ENCODE results near the gene GPX5.
"Not testable (repeated sequence)": the region's sequence is repeated elsewhere in the genome, so short reads cannot be mapped to it uniquely, and the experiment has no call there.

GPX5 gene

DNA sequence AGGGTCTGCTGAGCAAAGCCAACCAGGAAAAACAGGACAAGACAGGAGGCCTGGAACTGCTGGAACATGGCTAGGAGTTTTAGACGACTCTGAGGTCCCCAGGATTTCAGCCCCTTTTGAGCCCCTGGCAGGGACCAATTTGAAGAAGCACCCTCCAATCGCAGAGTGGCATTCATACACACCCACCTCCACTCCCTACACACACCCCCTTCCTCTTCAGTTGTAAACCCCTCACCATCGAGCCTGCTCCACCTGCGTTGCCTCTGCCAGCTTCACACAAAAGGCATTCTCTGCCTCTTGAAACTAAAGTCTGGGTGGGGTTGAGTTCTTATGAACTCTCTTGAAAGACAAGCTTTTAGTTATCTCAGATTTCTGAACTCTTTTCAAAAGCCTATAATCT is 10.0 kb upstream of the GPX5 start, which contains the start of gene GPX6:
Gene GPX6, minus strand, starts transcription at position 118 of the 400 bp plus-strand sequence. Its CDS starts 50 bp downstream, at position 68.
- no peak for DNase-seq

DNA sequence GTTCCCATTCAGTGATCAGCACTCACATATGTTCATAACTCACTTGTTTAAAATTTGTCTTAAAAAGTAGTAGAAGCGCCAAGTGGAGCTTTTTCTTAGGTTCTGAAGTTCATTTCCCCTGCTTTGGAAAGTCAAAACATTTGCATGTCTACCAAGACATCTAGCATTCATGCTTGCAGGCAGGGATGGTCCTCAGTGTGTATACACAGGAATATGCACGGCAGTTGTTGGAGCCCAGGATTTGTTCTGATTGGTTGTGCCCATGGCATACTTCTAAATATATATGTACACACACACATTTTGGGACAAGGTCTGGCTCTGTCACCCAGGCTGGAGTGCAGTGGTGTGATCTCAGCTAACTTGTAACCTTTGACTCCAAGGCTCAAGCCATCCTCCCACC is 7.7 kb upstream of the GPX5 start:
- no peak for DNase-seq

DNA sequence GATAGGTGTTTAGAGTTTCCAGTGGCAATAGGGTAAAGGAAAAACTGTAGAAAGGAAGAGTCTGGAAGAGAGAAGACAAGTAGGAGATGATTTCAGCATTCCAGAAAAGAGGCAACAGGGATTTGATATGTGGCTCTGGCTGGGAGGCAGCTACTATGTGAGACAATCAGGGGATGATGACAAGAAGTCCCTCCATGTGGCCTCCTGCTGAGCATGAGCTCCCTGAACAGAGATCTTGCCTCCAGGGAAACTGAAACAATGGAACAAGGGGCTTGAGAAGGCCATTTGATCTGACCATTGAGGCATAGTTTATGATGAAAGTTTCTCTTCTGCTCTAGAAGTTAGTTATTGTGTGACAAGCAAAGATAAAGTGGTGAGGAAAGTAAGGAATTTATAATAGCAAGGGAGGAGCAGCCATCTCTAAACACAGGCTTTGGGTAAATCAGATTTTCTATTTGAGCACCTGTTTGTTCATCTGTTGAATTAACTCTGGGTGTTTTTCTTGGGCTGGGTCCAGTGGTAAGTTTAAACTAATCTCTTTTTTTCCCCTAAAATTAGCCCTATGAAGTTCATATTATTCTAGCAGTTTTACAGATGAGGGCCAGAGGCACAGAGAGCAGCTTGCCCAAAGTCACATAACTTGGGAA is 3.0 kb upstream of the GPX5 start:
- DNase-seq = no peak

DNA sequence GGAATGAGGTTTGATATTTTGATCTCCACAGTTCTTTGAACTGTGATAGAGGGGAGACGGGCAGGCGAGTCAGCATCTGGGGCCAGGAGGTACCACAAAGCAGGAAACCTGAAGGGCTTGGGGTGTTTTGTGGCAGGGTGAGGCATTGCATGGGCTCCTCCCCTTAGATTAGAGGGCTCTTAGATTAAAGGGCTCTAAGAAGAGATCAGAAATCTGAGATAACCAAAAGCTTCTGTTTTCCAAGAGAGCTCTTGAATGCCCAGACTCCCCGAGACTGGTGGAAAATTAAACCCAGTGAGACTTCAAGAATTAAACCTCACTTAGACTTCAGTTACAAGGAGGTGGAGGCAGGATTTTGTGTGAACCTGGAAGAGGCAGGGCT is 2.4 kb upstream of the GPX5 start:
- no peak for DNase-seq

DNA sequence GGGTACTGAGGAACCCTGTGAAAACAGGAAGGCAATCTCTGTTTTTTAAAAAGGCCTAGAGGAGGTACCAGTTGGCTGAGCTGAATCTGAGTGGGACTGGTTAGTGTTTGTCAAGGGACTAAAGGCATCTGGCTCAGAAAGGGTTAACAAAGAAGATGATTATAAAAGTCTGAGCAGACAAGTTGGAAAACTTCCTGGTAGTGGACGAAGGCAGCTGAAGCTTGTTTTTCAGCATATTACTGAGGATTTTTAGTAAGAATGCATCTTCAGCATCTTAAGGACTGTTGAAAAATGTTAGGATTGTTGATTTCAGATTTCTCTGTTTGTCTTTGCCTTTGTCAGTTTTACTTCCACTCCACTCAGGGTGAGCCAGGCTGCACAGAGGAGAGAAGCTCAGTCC is 5.1 kb downstream of the GPX5 start:
- DNase-seq = no peak

DNA sequence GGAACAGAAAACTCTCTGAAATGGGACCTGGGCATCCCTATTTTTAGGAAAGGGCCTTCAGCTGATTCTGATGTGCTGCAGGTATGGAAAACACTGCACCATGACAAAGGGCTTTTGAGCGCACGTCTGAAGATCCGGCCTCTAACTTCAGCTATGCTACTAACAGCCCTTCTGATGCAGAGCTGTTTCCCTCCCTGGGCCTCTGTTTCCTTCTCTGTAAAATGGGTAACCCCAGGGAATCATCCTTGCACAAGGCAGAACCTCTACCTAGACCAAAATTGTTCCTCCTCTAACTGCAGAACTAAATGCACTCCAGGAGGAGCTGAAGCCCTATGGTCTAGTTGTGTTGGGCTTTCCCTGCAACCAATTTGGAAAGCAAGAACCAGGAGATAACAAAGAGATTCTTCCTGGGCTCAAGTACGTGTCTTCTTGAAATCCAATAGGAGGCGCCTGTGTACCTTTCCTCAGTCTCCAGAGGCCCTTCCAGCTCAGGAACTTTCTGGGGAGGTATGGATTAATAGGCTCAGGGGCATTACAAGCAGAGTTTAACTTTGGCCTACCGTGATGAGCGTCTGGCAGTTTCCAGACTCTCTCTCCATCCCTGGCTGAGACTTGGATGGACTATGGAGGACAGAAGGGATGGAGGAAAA is 5.9 kb downstream of the GPX5 start:
- DNase-seq = no peak

DNA sequence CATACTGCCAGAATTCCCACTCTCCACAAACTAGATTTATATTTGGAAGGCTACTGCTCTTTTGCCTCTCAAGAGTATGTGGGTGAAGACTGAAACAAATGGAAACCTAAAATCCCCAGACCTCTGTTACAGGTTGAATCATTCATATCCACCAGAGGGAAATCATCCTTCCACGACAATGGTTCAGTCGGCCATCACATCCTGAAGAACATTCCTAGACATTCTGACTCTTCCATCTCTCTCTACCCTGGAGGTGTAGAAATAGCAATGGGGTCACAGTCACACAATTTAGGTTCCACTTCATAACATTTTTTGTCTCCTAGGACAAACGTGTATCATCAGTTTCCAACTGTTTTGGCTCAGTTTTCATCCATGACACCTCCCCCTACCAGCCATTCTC is 8.6 kb downstream of the GPX5 start:
- DNase-seq = no peak

DNA sequence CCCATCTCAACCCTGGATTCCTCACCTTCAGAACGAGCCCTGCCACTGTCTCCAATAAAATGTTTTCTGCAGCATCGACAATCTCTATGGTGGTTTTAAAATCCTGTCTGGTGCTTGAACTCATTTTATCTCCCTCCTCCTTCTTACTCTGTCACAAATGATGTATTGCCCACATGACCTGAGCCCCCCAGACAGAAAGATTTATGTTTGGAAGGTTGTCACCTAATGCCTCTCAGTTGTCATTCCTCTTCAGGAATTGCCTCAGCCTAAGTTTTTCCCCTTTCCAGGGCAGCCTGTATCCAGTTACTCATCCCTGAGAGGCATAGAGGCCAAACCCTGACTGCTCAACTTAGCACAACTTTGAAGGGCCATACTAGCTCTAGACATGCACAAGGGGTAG is 9.2 kb downstream of the GPX5 start:
- DNase-seq = no peak

DNA sequence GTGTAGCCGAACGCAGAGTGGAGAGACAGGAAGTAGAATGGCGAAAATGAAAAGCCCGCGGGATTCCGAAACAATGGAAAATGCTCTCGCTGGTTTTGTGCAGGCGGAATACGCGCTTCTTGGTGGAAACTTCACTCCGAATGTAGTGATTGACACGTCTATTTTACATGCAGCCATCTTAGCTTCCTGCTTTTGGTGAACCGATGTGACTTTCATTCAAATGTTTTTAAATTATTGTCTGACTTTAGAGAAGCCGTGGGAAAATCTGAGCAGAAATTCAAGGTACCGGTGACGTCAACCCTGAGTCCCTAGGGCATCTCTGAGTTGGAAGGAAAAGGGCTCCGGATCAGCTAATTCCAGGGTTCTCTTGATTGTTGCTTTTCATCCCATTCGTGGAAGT is 11.4 kb downstream of the GPX5 start:
- DNase-seq = peak; percentile 40

DNA sequence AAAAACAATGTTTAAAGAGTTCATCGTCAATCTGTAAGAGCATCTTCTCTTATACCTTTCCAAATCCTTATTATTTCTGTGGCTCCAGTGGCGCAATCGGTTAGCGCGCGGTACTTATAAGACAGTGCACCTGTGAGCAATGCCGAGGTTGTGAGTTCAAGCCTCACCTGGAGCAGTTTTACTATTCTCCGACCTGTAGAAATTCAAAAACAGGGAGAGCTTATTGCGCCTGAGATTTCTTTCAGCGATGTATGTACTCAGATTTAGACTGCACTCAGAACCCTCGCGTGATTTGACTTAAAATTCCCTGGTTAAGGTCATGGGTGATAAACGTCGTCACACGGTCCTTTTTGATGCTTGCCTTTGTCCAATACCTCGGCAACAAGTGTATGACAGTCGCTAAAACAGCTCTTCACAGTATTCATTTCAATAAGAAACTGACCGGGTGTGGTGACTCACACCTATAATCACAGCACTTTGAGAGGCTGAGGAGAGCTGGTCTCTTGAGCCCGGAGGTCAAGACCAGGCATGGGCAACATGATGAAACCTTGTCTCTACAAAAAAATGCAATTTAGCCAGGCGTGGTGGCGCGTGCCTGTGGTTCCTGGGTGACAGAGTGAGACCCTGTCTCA is 11.9 kb downstream of the GPX5 start:
- DNase-seq = no peak

DNA sequence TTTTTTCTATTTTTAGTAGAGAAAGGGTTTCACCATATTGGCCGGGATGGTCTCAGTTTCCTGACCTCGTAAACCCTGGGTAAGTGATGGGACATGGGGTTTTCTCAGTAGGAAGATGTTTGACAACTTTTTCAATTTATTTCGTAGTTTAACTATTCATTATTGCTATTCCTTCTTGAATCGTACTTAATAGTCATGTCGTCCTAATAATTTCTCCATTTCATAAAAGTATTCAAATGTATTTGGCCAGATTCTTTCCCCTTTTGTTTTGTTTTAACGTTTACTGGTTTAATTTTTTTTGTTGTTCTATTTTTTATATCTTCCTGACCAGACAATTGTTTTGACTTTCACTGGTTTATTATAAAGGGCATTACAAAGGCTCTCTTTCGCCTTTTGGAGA is 16.3 kb downstream of the GPX5 start:
- DNase-seq = no peak

DNA sequence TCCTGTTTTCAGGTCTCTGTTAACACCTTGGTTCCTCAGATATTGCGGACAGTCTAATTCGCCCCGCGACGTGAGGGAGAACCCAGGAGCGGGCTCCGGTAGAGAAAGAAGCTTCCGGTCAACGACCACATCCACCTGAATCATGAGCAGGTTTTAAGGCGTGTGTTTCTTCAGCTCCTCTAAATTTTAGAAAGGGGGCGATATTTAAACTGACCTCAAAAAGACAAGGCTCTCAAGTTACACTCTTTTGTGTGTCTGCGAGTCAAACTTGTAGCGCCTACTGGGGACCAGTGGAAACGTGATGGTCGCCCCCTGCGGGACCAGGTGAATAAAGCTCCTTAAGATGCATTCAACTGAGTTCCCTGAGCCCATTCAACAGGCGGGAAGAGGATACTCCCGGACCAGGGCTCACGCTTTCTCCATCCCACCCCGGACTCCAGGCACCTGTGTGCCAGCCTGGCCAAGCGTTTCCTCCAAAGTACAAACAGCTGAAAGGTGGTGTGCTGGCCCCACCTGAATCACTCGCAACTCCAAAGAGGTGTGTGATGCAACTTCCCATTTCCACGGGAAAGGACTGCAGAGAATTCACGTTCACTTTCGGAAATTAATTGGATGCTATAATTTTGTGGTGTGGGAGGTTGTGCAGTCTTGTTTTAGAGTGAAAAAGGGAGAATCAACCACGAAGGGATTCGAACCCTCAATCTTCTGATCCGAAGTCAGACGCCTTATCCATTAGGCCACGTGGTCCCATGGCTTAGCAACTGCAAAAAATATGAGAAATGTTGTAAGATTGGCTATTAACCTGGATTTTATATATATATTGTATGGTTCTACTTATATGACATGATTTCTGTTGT is 17.0 kb downstream of the GPX5 start:
- DNase-seq = peak; percentile 72

DNA sequence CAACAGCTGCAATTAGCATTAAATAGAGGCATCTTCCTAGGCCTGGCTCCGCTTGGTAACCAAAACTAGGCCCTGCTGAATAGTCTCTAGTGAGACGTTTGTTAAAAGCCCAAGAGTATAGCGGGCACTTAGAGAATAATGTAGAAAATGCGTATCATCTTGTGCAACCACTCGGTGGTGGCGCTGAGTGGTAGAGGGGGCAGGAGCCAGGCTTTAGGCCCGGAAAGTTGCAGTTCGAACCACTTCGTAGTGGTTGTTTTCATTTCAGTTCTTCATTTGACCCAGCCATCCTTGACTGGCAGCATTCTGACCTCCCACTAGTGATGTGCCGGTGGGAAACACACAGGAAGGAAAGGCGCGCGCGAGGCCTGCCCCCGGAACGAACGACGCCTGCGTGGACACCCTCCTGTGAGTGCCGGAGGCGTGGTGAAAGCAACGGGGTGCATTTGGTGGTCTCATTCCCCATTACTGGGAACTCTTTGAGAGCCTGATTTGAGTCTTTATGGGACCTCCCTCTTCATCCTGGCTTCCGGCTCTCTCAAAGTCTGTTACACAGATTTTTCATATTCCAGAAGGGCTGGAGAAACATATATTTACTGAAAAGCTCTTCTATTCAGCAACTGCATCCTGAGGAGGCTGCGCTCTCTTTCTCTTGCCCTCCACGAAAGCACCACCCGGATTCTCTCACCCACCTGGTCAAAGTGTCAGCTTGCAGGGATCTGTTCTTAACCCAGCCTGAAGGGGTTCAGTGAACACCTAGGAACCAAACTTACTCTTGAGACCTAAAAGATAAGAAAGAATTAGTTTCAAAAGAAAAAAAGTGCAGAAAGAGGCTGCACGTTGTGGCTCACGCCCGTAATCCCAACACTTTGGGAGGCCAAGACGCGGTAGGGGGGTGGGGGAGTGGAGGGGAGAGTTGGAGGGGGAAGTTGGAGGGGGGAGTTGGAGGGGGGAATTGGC is 18.2 kb downstream of the GPX5 start:
- peak; percentile 68 for DNase-seq

DNA sequence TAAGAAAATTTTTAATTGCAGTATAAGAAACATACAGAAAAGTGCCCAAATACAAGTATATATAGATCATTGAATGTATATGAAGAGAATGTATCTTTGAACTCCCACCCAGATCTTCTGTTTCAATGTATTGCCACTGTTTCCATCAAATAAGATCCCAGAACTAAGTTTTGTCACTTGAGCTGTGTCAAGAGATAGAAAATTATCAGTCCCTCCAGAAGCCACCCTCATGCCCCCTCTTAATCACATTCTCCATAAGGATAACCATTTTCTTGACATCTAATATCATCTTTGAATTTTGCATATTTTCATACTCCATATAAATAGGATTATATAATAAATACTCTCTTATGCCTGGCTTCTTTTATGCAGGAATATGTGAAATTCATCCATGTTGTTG is 20.3 kb downstream of the GPX5 start:
- no peak for DNase-seq

DNA sequence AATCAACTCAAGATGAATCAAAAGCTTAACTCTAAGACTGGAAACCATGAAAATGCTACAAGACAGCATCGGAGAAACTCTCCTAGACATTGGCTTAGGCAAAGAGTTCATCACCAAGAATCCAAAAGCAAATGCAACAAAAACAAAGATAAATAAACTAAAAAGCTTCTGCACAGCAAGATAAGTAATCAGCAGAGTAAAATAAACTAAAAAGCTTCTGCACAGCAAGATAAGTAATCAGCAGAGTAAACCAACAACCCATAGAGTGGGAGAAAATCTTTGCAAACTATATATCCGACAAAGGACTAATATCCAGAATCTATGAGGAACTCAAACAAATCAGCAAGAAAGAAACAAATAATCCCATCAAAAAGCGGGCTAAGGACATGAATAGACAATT is 21.3 kb downstream of the GPX5 start:
- not testable (repeated sequence) for DNase-seq

DNA sequence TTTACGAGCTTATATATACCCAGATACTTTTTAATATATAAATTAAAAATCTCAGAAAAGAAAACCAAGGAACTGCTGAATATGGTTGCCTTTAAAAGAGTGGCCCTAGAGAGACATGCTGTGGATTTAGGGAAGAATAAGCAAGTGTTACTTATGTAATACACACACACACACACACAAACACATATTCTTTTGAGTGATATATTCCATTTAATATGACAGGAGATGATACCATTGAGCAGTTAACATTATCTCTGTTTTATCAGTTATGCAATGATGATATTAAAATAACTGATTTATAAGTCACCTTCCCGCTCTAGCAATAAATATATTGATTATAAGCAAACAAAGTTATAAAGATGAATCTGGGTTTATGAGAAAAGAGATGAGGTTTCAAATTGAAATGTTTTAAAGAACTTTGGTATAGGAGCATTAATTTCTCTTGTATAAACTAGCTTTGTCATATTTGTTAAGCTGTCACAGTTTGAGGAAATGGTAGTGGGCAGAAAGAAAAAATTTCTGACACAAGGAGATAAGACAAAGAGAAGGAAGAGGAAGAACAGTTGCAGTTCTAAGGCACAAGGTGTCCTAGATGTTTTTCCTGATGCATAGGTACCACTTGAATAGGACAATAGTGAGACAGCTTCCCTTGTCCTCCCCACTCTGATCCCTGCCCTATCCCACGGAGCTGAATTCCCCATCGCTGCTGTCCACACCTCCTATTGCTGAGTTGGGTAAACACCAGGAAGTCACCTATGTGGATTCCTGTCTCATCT is 26.4 kb downstream of the GPX5 start:
- no peak for DNase-seq

DNA sequence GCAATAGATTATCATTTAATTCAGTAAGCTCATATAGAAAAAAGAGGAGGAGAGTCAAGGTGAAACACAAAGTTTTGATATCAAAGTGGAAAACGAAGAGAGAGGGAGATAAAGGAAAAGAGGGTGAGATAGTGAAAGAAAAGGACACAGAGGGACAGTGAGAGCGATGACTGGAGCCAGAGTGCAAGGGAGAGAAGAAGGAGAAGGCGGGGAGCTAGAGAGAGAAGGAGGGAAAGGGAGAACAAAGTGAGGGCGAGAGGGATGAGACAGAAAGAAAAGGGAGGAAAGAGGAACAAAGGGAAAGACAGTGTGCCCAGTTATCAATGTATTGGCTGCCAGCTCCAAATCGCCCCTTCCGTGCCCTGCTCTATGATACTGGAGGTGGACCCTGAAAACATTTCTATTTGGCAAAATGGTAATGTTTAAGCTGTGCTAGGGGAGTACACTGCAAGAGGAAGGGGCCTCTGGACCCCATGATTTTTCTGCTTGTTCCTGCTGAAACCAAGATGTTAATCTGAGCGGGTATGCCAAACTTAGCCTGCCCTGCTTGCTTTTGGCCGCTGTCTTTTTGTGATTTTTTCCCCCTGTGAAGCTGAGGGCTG is 27.8 kb downstream of the GPX5 start:
- DNase-seq = peak; percentile 29

DNA sequence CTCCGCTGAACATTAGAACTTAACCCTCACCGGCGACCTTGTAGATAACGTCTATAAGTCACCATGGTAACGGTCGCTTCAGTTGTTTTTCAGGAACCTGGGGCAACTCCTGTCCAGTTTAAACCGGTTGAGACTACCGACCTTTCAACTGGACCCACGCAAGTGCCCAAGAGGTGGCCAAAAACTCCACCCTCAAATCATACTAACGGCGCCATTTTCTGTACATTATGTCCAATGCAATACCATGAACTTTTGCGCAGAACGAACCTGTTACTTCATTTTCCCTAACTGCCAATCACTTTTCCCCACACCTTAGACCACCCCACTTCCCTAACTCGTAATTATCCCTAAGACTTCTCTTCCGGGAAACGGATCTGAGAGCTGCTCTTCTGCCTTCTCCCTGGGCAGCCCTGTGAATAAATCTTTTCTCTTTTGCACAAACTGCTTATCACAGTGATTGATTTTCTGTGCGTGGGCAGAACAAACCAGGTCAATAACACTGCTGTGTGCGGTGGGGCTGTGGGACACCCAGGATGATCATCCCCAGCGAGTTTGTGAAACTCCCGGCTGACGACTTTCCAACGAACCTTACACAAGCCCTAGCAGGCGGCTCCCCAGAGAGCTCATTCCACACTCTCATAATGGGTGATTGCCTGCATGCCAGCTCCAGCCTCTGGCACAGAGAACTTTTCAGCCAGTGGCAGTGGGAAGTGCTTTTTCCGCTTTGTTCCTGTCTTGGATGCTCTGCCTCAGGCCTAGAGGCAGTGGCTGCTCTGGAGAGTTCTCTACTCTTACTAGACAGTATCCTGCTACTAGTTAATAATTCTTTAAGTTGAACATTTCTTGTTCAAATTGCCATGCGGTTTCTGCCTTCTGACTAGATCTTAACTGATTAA is 28.6 kb downstream of the GPX5 start:
- peak; percentile 47 for DNase-seq

DNA sequence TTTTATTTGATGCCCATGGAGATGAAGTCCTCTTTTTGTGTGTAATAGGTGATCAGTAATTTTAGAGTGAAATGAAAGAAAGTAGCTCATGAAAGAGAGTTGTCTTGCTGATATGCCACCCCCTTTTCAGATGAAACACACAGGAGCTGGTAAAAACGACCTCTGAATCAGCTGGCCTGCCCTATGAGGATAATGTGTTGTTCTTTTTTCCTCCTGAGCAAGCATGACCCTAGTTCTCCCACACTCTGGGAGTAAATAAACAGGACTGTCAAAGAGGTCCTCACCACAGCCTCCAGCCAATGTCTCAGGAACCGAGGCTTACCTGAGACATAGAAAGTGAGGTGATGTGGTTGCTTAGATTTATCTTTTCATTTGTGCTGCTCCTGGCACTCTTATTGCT is 29.5 kb downstream of the GPX5 start:
- DNase-seq = no peak

All from right kidney (tissue), 1 donor.